B cell (primary cell): Measurements from ENCODE around the gene SLC25A21. TPM values are rescaled to one million over a fixed set of nuclear protein-coding genes. Genes with fewer than 3 reads are reported as not detected.

Source experiments
- ATAC-seq: fragments of 200-7000 bp; cut with Tn5 transposase; one replicate; pipeline ENCODE4 v1.10.0; 2021; ENCODE audit warnings: low read depth, mild to moderate bottlenecking, moderate number of reproducible peaks, moderate library complexity
- CTCF ChIA-PET: fragments of 350-600 bp; sonication (Branson Sonifier 250); formaldehyde crosslinking; loops from one replicate; lab custom pipeline; 2021; ENCODE audit warnings: antibody characterized with exemption, inconsistent platforms; lab: Charles Lee
- POLR2A ChIA-PET: fragments of 350-600 bp; sonication (Branson Sonifier 250); formaldehyde crosslinking; loops from one replicate; lab custom pipeline; 2021; ENCODE audit warnings: antibody characterized with exemption; lab: Charles Lee
- DNase-seq: peaks from one replicate; pipeline ENCODE4 v3.0.0; 2013
- H2AFZ ChIP-seq: 2 replicates; pipeline ENCODE4 v1.6.1; 2012; ENCODE audit warnings: mild to moderate bottlenecking, low read depth, low read length; ENCODE audit not compliant: insufficient read depth, poor library complexity, severe bottlenecking
- H3K27ac ChIP-seq, 2 donors: 1 replicate in 1 of 2; 2 replicates in 1 of 2; pipeline ENCODE4 v1.5.1; 2012 to 2013; ENCODE audit warnings: low read length in 2 of 2, mild to moderate bottlenecking in 2 of 2, moderate library complexity in 1 of 2
- H3K27me3 ChIP-seq, 4 experiments: fragments of 200-600 bp in 1 of 4; sonication (generic) in 1 of 4; replicated peaks in 1 of 4; 1 replicate in 2 of 4; 2 replicates in 2 of 4; pipeline versions ENCODE4 v1.6.1 to v1.7.0; 2013 to 2016; ENCODE audit warnings: low read length in 3 of 4, mild to moderate bottlenecking in 2 of 4, mixed read lengths in 1 of 4, moderate library complexity in 1 of 4; ENCODE audit not compliant: insufficient read depth in 4 of 4, control insufficient read depth in 3 of 4; ENCODE audit errors: control extremely low read depth in 1 of 4
- H3K36me3 ChIP-seq, 2 experiments: replicated peaks in 1 of 2; 1 replicate in 1 of 2; 2 replicates in 1 of 2; pipeline versions ENCODE4 v1.6.1 to v1.7.1; 2013; ENCODE audit warnings: low read length in 1 of 2; ENCODE audit not compliant: insufficient read depth in 2 of 2, control insufficient read depth in 1 of 2; ENCODE audit errors: control extremely low read depth in 1 of 2, extremely low read depth in 1 of 2
- H3K4me1 ChIP-seq, 2 donors: fragments of 200-600 bp in 1 of 2; sonication (generic) in 1 of 2; 1 replicate in 1 of 2; 2 replicates in 1 of 2; pipeline versions ENCODE4 v1.5.1 to v1.6.1; 2013 to 2017; ENCODE audit warnings: low read length in 2 of 2; ENCODE audit not compliant: control insufficient read depth in 2 of 2, insufficient read depth in 2 of 2
- H3K4me2 ChIP-seq: replicated peaks from 2 replicates; pipeline ENCODE3; 2012; ENCODE audit warnings: mild to moderate bottlenecking, low read depth, low read length; ENCODE audit not compliant: poor library complexity, severe bottlenecking
- H3K4me3 ChIP-seq, 5 experiments: fragments of 200-600 bp in 1 of 5; sonication (generic) in 1 of 5; 1 replicate in 3 of 5; 2 replicates in 2 of 5; pipeline versions ENCODE4 v1.5.1 to v1.7.0; 2011 to 2016; ENCODE audit warnings: low read length in 4 of 5, mild to moderate bottlenecking in 4 of 5, low read depth in 2 of 5, control low read depth in 1 of 5, moderate library complexity in 1 of 5; ENCODE audit not compliant: insufficient read depth in 1 of 5; ENCODE audit errors: control extremely low read depth in 1 of 5, extremely low read depth in 1 of 5
- H3K79me2 ChIP-seq: fragments of 200-600 bp; sonication (generic); one replicate; pipeline ENCODE4 v1.6.0; 2016; ENCODE audit warnings: low read length; ENCODE audit not compliant: control insufficient read depth, insufficient read depth
- H3K9ac ChIP-seq: fragments of 200-600 bp; sonication (generic); 2 replicates; pipeline ENCODE4 v1.6.1; 2017; ENCODE audit warnings: mild to moderate bottlenecking, low read length, moderate library complexity
- H3K9me3 ChIP-seq, 3 donors: one replicate each; pipeline versions ENCODE4 v1.6.1 to v1.7.1; 2013; ENCODE audit warnings: low read length in 2 of 3; ENCODE audit not compliant: control insufficient read depth in 2 of 3, insufficient read depth in 1 of 3; ENCODE audit errors: control extremely low read depth in 1 of 3
- H4K20me1 ChIP-seq: 2 replicates; pipeline ENCODE4 v1.6.0; 2012; ENCODE audit warnings: mild to moderate bottlenecking, low read length; ENCODE audit not compliant: insufficient read depth, control insufficient read depth, poor library complexity, severe bottlenecking
- H3K27ac Mint-ChIP-seq: one replicate; pipeline ENCODE4 v1.8.0; 2021; ENCODE audit warnings: mixed read lengths
- H3K27me3 Mint-ChIP-seq: one replicate; pipeline ENCODE4 v1.8.0; 2021; ENCODE audit warnings: mixed read lengths
- H3K4me1 Mint-ChIP-seq: one replicate; pipeline ENCODE4 v1.8.0; 2021; ENCODE audit warnings: mixed read lengths
- H3K4me3 Mint-ChIP-seq: one replicate; pipeline ENCODE4 v1.8.0; 2021; ENCODE audit warnings: mixed read lengths
- H3K9me3 Mint-ChIP-seq: one replicate; pipeline ENCODE4 v1.8.0; 2022; ENCODE audit warnings: mixed read lengths; ENCODE audit not compliant: insufficient read depth
- CTCF ChIP-seq: fragments of 200-600 bp; IDR thresholded peaks from one replicate; pipeline ENCODE4 v1.8.0; 2022; ENCODE audit warnings: antibody characterized with exemption, mild to moderate bottlenecking
- EZH2 ChIP-seq: IDR thresholded peaks from 2 replicates; pipeline ENCODE4 v1.6.1; 2012; ENCODE audit warnings: borderline replicate concordance, low read depth, mild to moderate bottlenecking, moderate library complexity, low read length; ENCODE audit not compliant: insufficient read depth, poor library complexity, severe bottlenecking
- WGBS: methylation state at CpG from one replicate; pipeline ENCODE4 v1.1.5; 2013; ENCODE audit warnings: missing lambda C conversion rate; ENCODE audit not compliant: insufficient coverage; 5-methylcytosine and 5-hydroxymethylcytosine counted together
- intact Hi-C: fragments of 100-400 bp; cut with micrococcal nuclease; formaldehyde crosslinking; loops from one replicate; pipeline ENCODE4 v1.10.0; 2022
- polyA plus RNA-seq: library from polyadenylated mRNA; depleted of rRNA; stranded (reverse); fragments of >200 nt; gene quantifications from 2 replicates; pipeline ENCODE4 v1.2.3, GENCODE V29; 2012
- total RNA-seq, 2 donors: library from RNA; stranded (reverse); fragments of 120-200 nt in 1 of 2; gene quantifications; 1 replicate in 1 of 2; 2 replicates in 1 of 2; pipeline versions ENCODE4 v1.2.3 to v1.2.4, GENCODE V29; 2013 to 2022

The SLC25A21 gene
- total and polyA plus RNA-seq, 2 donors (not counting 1 experiment from before 2014, with no cell fraction given), result not detected

- H3K4me3 Mint-ChIP-seq, result no peak overlapping the region
- intact Hi-C loops, result no loop called here
- ATAC-seq, result no peak
Observed at GRCh38 chr14:36818246-36818645, 354.2 kb downstream of the SLC25A21 start.

More at GRCh38 chr14:36818246-36818645, 354.2 kb downstream of the SLC25A21 start:
- H3K4me2 ChIP-seq, result no peak overlapping the region
- DNase-seq, result no peak
- H3K4me3 ChIP-seq, result no peak overlapping the region
- Mint-ChIP-seq H3K27ac (no peak overlapping the region), H3K27me3 (no peaks in the 10 kb centered on the region), H3K4me1 (no peaks in the 10 kb centered on the region), H3K9me3 (peaks cover 2% of the 10 kb centered on the region)
- H3K27ac ChIP-seq, result no peak overlapping the region
- H3K9me3 ChIP-seq, result peaks cover 0 to 2% (median 0%) of the 10 kb centered on the region in 3 donors
- H3K79me2 ChIP-seq, result no peaks in the 10 kb centered on the region
- TF ChIP-seq EZH2 (no peak), CTCF (no peak)
- CTCF ChIA-PET, result no interaction called here
- H4K20me1 ChIP-seq, result no peaks in the 10 kb centered on the region
- no peaks in the 10 kb centered on the region for H3K27me3 ChIP-seq
- WGBS, result no CpG with 5 or more reads among the region's 2 CpGs
- no peaks in the 10 kb centered on the region for H3K36me3 ChIP-seq
- no peaks in the 10 kb centered on the region for H3K4me1 ChIP-seq
- POLR2A ChIA-PET, result no interaction called here
- H3K9ac ChIP-seq, result no peak overlapping the region
- H2AFZ ChIP-seq, result no peak overlapping the region
